IPS-NIHi7 (cell line): Measurements from ENCODE around the gene DNPH1.

Experiments
- DNase-seq: peaks from one replicate; pipeline ENCODE4 v3.0.0; 2012; ENCODE audit warnings: mixed read lengths; ENCODE audit errors: extremely low spot score

The DNPH1 gene

GRCh38 chr6:43181621-43181941, 47.7 kb downstream of the DNPH1 start:
- no peak for DNase-seq

GRCh38 chr6:43180985-43181384, 48.3 kb downstream of the DNPH1 start:
- DNase-seq: no peak

- DNase-seq: no peak
Measured at GRCh38 chr6:43180058-43180457, 49.2 kb downstream of the DNPH1 start.

- no peak for DNase-seq
Measured at GRCh38 chr6:43178951-43179830, 50.1 kb downstream of the DNPH1 start.

- no peak for DNase-seq
Measured at GRCh38 chr6:43178150-43178549, 51.1 kb downstream of the DNPH1 start.

- no peak for DNase-seq
Measured at GRCh38 chr6:43176423-43176786, 52.9 kb downstream of the DNPH1 start.

- DNase-seq: no peak
Measured at GRCh38 chr6:43175676-43176422, 53.4 kb downstream of the DNPH1 start.
